ENCODE data around the gene ACVR1. TPM values are rescaled to one million over a fixed set of nuclear protein-coding genes. Genes with fewer than 3 reads are reported as not detected.
"Not testable (repeated sequence)": the region's sequence is repeated elsewhere in the genome, so short reads cannot be mapped to it uniquely, and the experiment has no call there.

The ACVR1 gene
- total RNA-seq, 1 experiment from 2014 or later: 7.2 TPM

- DNase-seq (ENCODE audit: low read depth, low spot score): no peak
- in situ Hi-C loops (cut with HindIII; ENCODE audit: low pct_unique_long_range_greater_than_20kb, low sequenced_read_pairs): no loop called here
Measured at GRCh38 chr2:157759855-157760254, 116.3 kb downstream of the ACVR1 start.

DNA sequence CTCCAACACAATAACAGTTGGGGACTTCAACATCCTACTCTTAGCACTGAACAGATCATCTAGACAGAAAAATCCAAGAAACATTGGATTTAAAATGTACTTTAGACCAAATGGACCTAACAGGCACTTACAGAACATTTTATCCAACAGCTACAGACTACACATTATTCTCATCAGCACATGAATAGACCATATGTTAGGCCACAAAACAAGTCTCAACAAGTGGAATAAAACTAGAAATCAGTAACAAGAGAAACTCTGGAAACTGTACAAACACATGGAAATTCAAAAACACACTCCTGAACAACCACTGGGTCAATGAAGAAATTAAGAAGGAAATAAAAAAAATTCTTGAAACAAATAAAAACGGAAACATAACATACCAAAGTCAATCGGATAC, 117.5 kb downstream of the ACVR1 start:
- in situ Hi-C loops (cut with HindIII; ENCODE audit: low pct_unique_long_range_greater_than_20kb, low sequenced_read_pairs): no loop called here

GRCh38 chr2:157757500-157757899, 118.6 kb downstream of the ACVR1 start:
- DNase-seq (ENCODE audit: low read depth, low spot score): no peak
- in situ Hi-C loops (cut with HindIII; ENCODE audit: low pct_unique_long_range_greater_than_20kb, low sequenced_read_pairs): no loop called here

More for the DNA sequence above, 117.5 kb downstream of the ACVR1 start:
- DNase-seq (ENCODE audit: low read depth, low spot score): no peak

DNA sequence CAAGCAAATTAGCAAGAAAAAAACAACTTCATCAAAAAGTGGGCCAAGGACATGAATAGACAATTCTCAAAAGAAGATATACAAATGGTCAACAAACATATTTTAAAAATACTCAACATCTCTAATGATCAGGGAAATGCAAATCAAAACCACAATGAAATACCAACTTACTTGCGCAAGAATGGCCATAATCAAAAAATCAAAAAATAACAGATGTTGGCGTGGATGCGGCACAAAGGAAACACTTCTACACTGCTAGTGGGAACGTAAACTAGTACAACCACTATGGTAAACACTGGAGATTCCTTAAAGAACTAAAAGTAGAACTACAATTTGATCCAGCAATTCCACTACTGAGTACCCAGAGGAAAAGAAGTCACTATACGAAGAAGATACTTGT, 119.7 kb downstream of the ACVR1 start:
- DNase-seq (ENCODE audit: low read depth, low spot score); in situ Hi-C loops (cut with HindIII; ENCODE audit: low pct_unique_long_range_greater_than_20kb, low sequenced_read_pairs): not testable (repeated sequence)

GRCh38 chr2:157751462-157752058, 124.6 kb downstream of the ACVR1 start:
- in situ Hi-C loops (cut with HindIII; ENCODE audit: low pct_unique_long_range_greater_than_20kb, low sequenced_read_pairs): no loop called here

DNA sequence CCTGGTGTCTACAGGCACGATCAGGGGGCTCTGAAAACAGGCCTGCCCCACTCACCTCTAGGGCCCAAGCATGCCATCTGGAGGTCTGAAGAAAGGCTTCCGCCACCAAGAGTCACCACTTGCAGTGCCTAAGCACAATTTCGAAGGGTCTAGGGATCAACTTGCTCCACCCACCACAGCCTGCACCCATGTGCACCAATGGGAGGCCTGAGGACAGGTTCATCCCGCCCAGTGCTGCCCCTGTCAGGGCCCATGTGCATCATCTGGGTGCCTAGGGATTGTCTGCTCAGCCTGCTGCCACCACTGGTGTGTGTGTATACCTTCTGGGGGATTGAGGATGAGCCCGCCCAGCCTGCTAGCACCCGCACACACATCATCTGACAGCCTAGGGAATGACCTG, 126.4 kb downstream of the ACVR1 start:
- in situ Hi-C loops (cut with HindIII; ENCODE audit: low pct_unique_long_range_greater_than_20kb, low sequenced_read_pairs): no loop called here

More at GRCh38 chr2:157751462-157752058, 124.6 kb downstream of the ACVR1 start:
- peak; percentile 29 for DNase-seq (ENCODE audit: low read depth, low spot score)

DNA sequence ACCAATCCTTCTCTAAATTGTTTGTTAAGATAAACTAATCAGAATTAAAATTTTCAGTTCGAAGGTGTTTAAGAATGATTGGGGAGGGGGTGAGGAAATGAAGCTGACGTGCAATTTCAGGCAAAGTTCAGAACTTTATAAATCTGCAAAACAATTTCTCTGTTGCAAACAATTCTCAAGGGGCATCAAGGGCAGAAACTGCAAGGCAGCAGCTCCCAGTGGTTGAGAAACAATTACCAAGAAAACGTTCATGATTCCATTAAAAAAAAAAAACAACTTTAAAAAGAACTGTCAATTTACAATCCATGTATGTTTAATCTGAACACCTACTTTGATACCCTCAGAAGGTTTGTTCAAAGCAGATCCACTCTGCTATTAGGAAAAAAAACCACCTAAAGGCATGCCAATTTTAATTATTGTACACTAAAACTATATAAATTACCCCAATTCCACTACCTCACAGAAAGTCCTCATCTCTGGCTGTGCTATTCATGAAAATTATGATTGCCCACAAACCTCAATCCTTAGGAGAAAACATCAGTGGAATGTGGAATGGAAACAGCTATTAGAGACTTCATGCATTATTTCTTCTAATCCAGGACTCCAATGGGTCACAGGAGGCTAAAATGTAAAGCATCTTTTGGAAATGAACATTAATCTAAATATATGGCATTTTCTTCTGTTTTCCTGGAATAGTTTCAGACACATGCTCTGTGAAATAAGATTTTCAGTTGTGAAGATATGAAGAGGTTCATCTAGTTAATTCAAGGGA, 127.6 kb downstream of the ACVR1 start:
- DNase-seq (ENCODE audit: low read depth, low spot score): no peak
- in situ Hi-C loops (cut with HindIII; ENCODE audit: low pct_unique_long_range_greater_than_20kb, low sequenced_read_pairs): no loop called here

More for the DNA sequence above, 126.4 kb downstream of the ACVR1 start:
- DNase-seq (ENCODE audit: low read depth, low spot score): no peak

GRCh38 chr2:157747695-157748370, 128.3 kb downstream of the ACVR1 start:
- in situ Hi-C loops (cut with HindIII; ENCODE audit: low pct_unique_long_range_greater_than_20kb, low sequenced_read_pairs): no loop called here
- no peak for DNase-seq (ENCODE audit: low read depth, low spot score)

- in situ Hi-C loops (cut with HindIII; ENCODE audit: low pct_unique_long_range_greater_than_20kb, low sequenced_read_pairs): no loop called here
- no peak for DNase-seq (ENCODE audit: low read depth, low spot score)
Measured at GRCh38 chr2:157747280-157747679, 128.8 kb downstream of the ACVR1 start.

- in situ Hi-C loops (cut with HindIII; ENCODE audit: low pct_unique_long_range_greater_than_20kb, low sequenced_read_pairs): no loop called here
- no peak for DNase-seq (ENCODE audit: low read depth, low spot score)
Measured at GRCh38 chr2:157746234-157746950, 129.7 kb downstream of the ACVR1 start.

DNA sequence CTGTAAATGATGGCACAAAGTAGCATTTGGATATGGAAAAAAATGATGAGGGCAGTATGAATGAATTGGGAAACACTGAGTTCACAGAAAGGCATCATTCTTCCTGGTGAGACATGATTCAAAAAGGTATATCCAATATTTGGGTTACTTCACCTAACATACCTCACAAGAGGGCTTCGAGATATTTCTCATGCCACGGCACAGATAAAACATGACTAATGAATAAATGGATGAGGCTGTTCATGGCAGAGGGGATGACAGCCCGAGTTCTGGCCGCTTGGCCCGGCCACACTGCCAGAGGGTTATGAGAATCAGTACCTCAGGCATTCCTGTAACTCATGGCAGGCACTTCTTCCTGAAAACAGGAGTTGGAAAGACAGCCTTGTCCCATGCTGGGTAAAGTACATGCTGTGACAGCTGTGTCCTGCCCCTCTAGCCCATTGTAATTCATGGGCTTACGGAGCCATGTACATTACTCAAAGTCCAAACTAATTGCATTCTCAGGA, 131.5 kb downstream of the ACVR1 start:
- DNase-seq (ENCODE audit: low read depth, low spot score): no peak
- in situ Hi-C loops (cut with HindIII; ENCODE audit: low pct_unique_long_range_greater_than_20kb, low sequenced_read_pairs): no loop called here

- in situ Hi-C loops (cut with HindIII; ENCODE audit: low pct_unique_long_range_greater_than_20kb, low sequenced_read_pairs): no loop called here
- DNase-seq (ENCODE audit: low read depth, low spot score): no peak
Measured at GRCh38 chr2:157743051-157743450, 133.1 kb downstream of the ACVR1 start.

DNA sequence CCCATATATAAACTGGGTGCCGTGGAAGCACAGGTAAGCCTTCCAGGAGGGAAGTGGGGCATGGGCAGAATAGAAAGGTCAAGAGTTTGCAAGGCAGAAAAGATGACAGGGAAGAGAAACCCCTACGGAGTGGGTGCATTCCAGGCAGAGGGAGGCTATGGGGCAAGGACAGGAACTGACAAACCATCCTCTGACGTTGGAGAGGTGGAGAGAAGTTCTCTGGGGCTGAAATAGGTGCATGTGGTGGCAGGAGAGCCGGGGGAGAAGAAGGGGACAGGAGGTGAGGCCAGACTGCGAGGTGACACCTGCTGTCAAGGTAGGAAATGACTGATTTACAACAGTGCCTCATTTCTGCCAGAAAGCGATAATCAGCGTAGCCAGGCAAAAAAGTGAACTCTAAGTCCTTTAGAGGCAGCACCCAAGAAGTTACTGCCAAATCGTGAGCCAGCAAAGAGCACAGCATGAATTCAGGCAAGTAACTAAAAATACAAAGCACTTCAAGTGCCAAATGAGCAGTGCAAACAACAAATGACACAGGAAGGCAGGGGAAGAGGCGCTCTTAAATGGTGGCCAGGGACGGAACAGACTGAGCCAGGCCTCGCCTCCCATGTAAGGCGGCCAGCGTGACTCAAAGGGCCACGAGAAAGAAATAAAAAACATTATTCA, 134.2 kb downstream of the ACVR1 start:
- in situ Hi-C loops (cut with HindIII; ENCODE audit: low pct_unique_long_range_greater_than_20kb, low sequenced_read_pairs): no loop called here

GRCh38 chr2:157737656-157738055, 138.5 kb downstream of the ACVR1 start:
- in situ Hi-C loops (cut with HindIII; ENCODE audit: low pct_unique_long_range_greater_than_20kb, low sequenced_read_pairs): no loop called here
- no peak for DNase-seq (ENCODE audit: low read depth, low spot score)

More for the DNA sequence above, 134.2 kb downstream of the ACVR1 start:
- no peak for DNase-seq (ENCODE audit: low read depth, low spot score)

DNA sequence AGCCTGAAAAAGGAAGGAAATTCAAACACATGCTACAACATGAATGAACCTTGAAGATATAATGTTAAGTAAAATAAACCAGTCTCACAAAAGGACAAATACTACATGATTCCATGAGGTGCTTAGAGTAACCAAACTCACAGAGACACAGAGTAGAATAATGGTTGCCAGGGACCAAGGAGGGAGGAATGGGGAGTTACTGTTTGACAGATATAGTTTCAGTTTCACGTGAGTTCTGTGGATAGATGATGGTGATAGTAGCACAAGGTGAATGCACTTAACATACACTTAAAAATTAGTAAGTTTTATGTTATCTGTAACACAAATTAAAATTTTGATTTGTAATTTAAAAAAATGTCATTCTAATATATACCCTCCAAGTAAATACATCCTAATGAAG, 140.6 kb downstream of the ACVR1 start:
- DNase-seq (ENCODE audit: low read depth, low spot score): no peak
- in situ Hi-C loops (cut with HindIII; ENCODE audit: low pct_unique_long_range_greater_than_20kb, low sequenced_read_pairs): no loop called here

DNA sequence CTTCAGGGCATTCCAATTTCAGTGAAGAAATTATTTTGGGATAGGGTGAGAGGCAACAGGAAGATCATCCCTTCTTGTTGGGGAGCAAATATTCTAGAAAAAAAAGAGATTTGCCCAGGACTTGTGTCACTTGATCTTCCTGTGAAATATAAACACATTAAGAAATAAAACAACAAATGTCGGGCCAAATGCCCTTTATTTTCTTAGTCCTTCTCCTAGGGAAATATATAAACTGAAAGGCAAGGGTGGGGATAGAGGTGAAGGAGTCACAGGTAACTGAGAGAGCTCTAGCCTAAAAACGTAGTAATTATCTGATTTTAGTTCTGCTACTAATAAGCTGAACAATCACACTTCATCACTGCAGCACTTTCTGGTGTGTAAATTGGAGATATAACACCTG, 142.9 kb downstream of the ACVR1 start:
- no peak for DNase-seq (ENCODE audit: low read depth, low spot score)
- in situ Hi-C loops (cut with HindIII; ENCODE audit: low pct_unique_long_range_greater_than_20kb, low sequenced_read_pairs): no loop called here

DNA sequence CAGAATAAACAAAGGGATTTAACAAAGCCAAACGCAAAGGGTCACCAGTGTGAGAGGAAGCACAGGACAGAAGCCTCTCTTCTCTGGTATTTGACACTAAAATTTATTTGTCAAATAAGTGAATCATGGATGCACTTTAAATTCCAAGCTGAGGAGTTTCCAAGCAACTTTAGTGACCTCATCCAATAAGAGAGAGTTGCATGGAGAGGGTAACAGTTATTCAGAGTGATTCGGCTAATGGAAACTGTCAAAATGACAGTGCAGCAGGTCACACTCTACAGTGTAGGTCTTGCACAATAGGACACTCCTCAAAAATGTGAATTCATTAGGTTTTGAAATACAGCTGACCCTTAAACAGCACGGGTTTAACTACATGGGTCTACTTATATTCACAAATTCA, 143.5 kb downstream of the ACVR1 start:
- in situ Hi-C loops (cut with HindIII; ENCODE audit: low pct_unique_long_range_greater_than_20kb, low sequenced_read_pairs): no loop called here
- no peak for DNase-seq (ENCODE audit: low read depth, low spot score)
